SU-DHL-6 (cell line): ENCODE data around the gene PPP2R2C.

ENCODE experiments used
- H2AFZ ChIP-seq: fragments of 200-600 bp; sonication (generic); 2 replicates; pipeline ENCODE4 v1.6.1; 2014; ENCODE audit warnings: low read depth, mild to moderate bottlenecking, moderate library complexity, mixed read lengths, antibody characterized with exemption, low read length; ENCODE audit not compliant: severe bottlenecking
- H3F3A ChIP-seq: fragments of 200-600 bp; shearing (Covaris generic); 2 replicates; pipeline ENCODE4 v1.6.0; 2016; ENCODE audit warnings: antibody characterized with exemption, mild to moderate bottlenecking; ENCODE audit not compliant: insufficient read depth
- H3K27ac ChIP-seq: fragments of 200-600 bp; sonication (generic); 2 replicates; pipeline ENCODE4 v1.5.1; 2016; ENCODE audit warnings: low read depth, mild to moderate bottlenecking, low read length, moderate library complexity, mixed read lengths
- H3K27me3 ChIP-seq: fragments of 200-600 bp; sonication (generic), shearing (Covaris generic); 2 replicates; pipeline ENCODE4 v1.6.0; 2014; ENCODE audit warnings: mild to moderate bottlenecking, low read length
- H3K36me3 ChIP-seq: fragments of 200-600 bp; sonication (generic); 2 replicates; pipeline ENCODE4 v1.6.1; 2014; ENCODE audit warnings: mild to moderate bottlenecking, low read length, mixed read lengths
- H3K4me2 ChIP-seq: fragments of 300-600, 200-600 bp; shearing (Covaris generic), sonication (generic); 2 replicates; pipeline ENCODE4 v1.6.0; 2014; ENCODE audit warnings: low read length, low read depth, mild to moderate bottlenecking; ENCODE audit not compliant: poor library complexity, severe bottlenecking
- H3K4me3 ChIP-seq: fragments of 200-600 bp; sonication (generic); 2 replicates; pipeline ENCODE4 v1.5.1; 2014; ENCODE audit warnings: antibody characterized with exemption, low read length, mild to moderate bottlenecking, mixed read lengths; ENCODE audit not compliant: insufficient read depth, poor library complexity, severe bottlenecking
- H3K79me2 ChIP-seq: fragments of 200-600 bp; sonication (generic); 2 replicates; pipeline ENCODE4 v1.6.1; 2014; ENCODE audit warnings: mild to moderate bottlenecking, low read length, moderate library complexity; ENCODE audit not compliant: insufficient read depth
- H3K9ac ChIP-seq: fragments of 200-600 bp; sonication (generic); 2 replicates; pipeline ENCODE4 v1.7.0; 2014; ENCODE audit warnings: mild to moderate bottlenecking, low read length
- H3K9me2 ChIP-seq: fragments of 200-600 bp; sonication (generic); replicated peaks from 2 replicates; pipeline ENCODE4 v1.6.1; 2014; ENCODE audit warnings: low read length; ENCODE audit not compliant: insufficient read depth
- H3K9me3 ChIP-seq: fragments of 200-600 bp; sonication (generic); 2 replicates; pipeline ENCODE4 v1.6.1; 2014; ENCODE audit warnings: low read length, mixed read lengths; ENCODE audit not compliant: insufficient read depth
- H4K20me1 ChIP-seq: fragments of 200-600 bp; sonication (generic); 2 replicates; pipeline ENCODE4 v1.6.1; 2014; ENCODE audit warnings: low read depth, mild to moderate bottlenecking, antibody characterized with exemption, low read length, moderate library complexity, mixed read lengths
- EZH2phosphoT487 ChIP-seq: fragments of 200-600 bp; sonication (generic), shearing (Covaris generic); conservative IDR thresholded peaks from 2 replicates; pipeline ENCODE4 v1.6.1; 2018; ENCODE audit warnings: mild to moderate bottlenecking, antibody characterized with exemption, low read length, moderate library complexity, mixed read lengths
- TF ChIP-seq, protein P1 (sequence below): fragments of 200-600 bp; sonication (generic); IDR thresholded peaks from one replicate; pipeline ENCODE4 v1.5.1; 2017; ENCODE audit warnings: antibody characterized with exemption, mild to moderate bottlenecking, low read length, moderate library complexity; ENCODE audit not compliant: insufficient read depth, poor library complexity, severe bottlenecking

PPP2R2C gene

DNA sequence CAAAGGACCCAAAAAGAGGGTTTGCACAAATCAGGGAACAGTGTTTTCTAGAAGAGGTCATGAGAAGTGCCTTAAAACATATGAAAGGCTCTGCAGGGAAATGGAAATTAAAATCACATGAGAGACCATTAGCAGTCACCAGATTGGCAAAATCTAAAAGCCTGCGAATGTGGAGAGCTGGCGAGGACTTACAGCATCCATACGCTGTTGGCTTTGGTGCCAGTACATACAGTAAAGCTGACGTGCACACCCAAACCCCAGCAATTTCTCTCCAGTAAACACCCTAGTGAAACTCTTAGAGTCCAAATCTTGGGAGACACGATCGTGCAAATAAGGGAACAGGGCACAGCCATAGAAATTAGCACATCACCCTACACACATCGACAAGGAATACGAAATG is 25.4 kb upstream of the PPP2R2C start:
- H2AFZ ChIP-seq = no peak overlapping the region
- no peaks in the 10 kb centered on the region for H4K20me1 ChIP-seq
- no peak overlapping the region for H3K9ac ChIP-seq
- H3K9me3 ChIP-seq = no peaks in the 10 kb centered on the region
- H3K36me3 ChIP-seq = no peaks in the 10 kb centered on the region
- H3K9me2 ChIP-seq = no peaks in the 10 kb centered on the region
- H3K4me2 ChIP-seq = no peak overlapping the region
- H3K27ac ChIP-seq = no peak overlapping the region
- no peaks in the 10 kb centered on the region for H3K27me3 ChIP-seq
- TF ChIP-seq EZH2phosphoT487 = no peak
- TF ChIP-seq, protein P1, sequence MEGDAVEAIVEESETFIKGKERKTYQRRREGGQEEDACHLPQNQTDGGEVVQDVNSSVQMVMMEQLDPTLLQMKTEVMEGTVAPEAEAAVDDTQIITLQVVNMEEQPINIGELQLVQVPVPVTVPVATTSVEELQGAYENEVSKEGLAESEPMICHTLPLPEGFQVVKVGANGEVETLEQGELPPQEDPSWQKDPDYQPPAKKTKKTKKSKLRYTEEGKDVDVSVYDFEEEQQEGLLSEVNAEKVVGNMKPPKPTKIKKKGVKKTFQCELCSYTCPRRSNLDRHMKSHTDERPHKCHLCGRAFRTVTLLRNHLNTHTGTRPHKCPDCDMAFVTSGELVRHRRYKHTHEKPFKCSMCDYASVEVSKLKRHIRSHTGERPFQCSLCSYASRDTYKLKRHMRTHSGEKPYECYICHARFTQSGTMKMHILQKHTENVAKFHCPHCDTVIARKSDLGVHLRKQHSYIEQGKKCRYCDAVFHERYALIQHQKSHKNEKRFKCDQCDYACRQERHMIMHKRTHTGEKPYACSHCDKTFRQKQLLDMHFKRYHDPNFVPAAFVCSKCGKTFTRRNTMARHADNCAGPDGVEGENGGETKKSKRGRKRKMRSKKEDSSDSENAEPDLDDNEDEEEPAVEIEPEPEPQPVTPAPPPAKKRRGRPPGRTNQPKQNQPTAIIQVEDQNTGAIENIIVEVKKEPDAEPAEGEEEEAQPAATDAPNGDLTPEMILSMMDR = no peak
- no peaks in the 10 kb centered on the region for H3F3A ChIP-seq
- H3K4me3 ChIP-seq = no peak overlapping the region
- no peaks in the 10 kb centered on the region for H3K79me2 ChIP-seq

DNA sequence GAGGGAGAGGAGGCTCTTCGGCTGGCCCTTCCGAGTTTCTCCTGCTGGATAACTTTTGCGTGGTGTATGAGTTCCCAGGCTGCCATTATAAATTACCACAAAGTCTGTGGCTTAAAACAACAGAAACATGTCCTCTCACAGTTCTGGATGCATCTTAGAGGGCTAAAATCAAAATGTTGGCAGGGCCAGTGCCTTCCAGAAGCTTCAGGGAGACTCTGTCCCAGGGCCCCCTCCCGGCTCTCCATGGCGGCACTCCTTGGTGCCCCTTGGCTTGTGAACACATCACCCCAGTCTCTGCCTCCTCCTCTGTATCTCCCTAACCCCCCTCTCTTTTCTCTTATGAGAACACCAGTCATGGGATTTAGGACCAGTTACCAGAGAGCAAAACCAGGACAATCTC is 23.3 kb upstream of the PPP2R2C start:
- Histone ChIP-seq H3K9ac (no peak overlapping the region), H3K4me3 (no peak overlapping the region), H3K4me2 (no peak overlapping the region), H4K20me1 (no peaks in the 10 kb centered on the region), H3K9me2 (no peaks in the 10 kb centered on the region), H3K79me2 (no peaks in the 10 kb centered on the region), H3K27ac (no peak overlapping the region), H3K9me3 (no peaks in the 10 kb centered on the region), H2AFZ (no peak overlapping the region), H3F3A (no peaks in the 10 kb centered on the region), H3K27me3 (no peaks in the 10 kb centered on the region), H3K36me3 (no peaks in the 10 kb centered on the region)
- TF ChIP-seq, protein P1 = no peak
- TF ChIP-seq EZH2phosphoT487 = no peak

DNA sequence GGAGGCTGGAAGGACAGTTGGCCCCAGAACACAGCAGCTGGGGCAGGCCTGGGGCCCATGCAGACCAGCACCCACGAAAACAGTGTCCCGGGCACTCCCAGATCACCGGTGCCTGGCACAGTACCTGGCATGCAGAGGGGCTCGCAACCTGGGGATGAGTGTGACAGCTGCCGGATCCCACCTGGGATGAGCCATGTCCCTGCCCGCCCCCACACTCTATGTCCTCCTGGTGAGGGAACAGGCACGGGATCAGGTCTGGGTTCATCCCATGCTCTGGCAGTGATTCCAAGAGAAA is 22.8 kb upstream of the PPP2R2C start:
- no peaks in the 10 kb centered on the region for H3K79me2 ChIP-seq
- no peaks in the 10 kb centered on the region for H3K27me3 ChIP-seq
- no peaks in the 10 kb centered on the region for H4K20me1 ChIP-seq
- H2AFZ ChIP-seq = no peak overlapping the region
- H3K36me3 ChIP-seq = no peaks in the 10 kb centered on the region
- no peak overlapping the region for H3K9ac ChIP-seq
- no peaks in the 10 kb centered on the region for H3F3A ChIP-seq
- TF ChIP-seq EZH2phosphoT487 = no peak
- TF ChIP-seq, protein P1 = no peak
- no peak overlapping the region for H3K27ac ChIP-seq
- H3K4me2 ChIP-seq = no peak overlapping the region
- H3K9me3 ChIP-seq = no peaks in the 10 kb centered on the region
- no peak overlapping the region for H3K4me3 ChIP-seq
- no peaks in the 10 kb centered on the region for H3K9me2 ChIP-seq
